GM18951 (cell line): ENCODE data around the gene MAP1A.
"Not testable (repeated sequence)": the region's sequence is repeated elsewhere in the genome, so short reads cannot be mapped to it uniquely, and the experiment has no call there.

Experiments used
- POLR2A ChIP-seq: IDR thresholded peaks from 4 replicates; pipeline ENCODE4 v1.6.1; 2011; ENCODE audit warnings: mild to moderate bottlenecking; ENCODE audit not compliant: insufficient read length, insufficient read depth; ENCODE audit errors: extremely low read depth
- in situ Hi-C: fragments of 300-500 bp; cut with MboI; formaldehyde crosslinking; loops from one replicate; pipeline ENCODE4 v1.12.0; 2022; ENCODE audit warnings: low sequenced_read_pairs, mixed read lengths, inconsistent platforms; ENCODE audit not compliant: unreplicated experiment

Gene MAP1A

GRCh38 chr15:43529141-43529540 lies 11.7 kb downstream of the MAP1A start:
- in situ Hi-C loops, result no loop called here
- TF ChIP-seq POLR2A, result no peak

GRCh38 chr15:43529587-43530345 lies 12.4 kb downstream of the MAP1A start:
- in situ Hi-C loops, result no loop called here
- no peak for TF ChIP-seq POLR2A

GRCh38 chr15:43531018-43531670 lies 13.7 kb downstream of the MAP1A start:
- in situ Hi-C loops, result no loop called here

GRCh38 chr15:43532826-43533225 lies 15.4 kb downstream of the MAP1A start:
- in situ Hi-C loops, result not testable (repeated sequence)

More at GRCh38 chr15:43531018-43531670, 13.7 kb downstream of the MAP1A start:
- TF ChIP-seq POLR2A, result no peak

GRCh38 chr15:43534897-43535296 lies 17.5 kb downstream of the MAP1A start:
- no peak for TF ChIP-seq POLR2A
- in situ Hi-C loops, result no loop called here

- TF ChIP-seq POLR2A, result no peak
- in situ Hi-C loops, result no loop called here
Observed at GRCh38 chr15:43538091-43538490, 20.7 kb downstream of the MAP1A start.

GRCh38 chr15:43541785-43542184 lies 24.4 kb downstream of the MAP1A start:
- no peak for TF ChIP-seq POLR2A
- in situ Hi-C loops, result no loop called here

GRCh38 chr15:43544266-43544665 lies 26.9 kb downstream of the MAP1A start:
- in situ Hi-C loops, result no loop called here
- no peak for TF ChIP-seq POLR2A

GRCh38 chr15:43545426-43545825 lies 28.0 kb downstream of the MAP1A start:
- in situ Hi-C loops, result no loop called here
- no peak for TF ChIP-seq POLR2A

GRCh38 chr15:43547539-43547938 lies 30.1 kb downstream of the MAP1A start:
- in situ Hi-C loops, result no loop called here
- TF ChIP-seq POLR2A, result no peak

GRCh38 chr15:43550527-43551363 lies 33.3 kb downstream of the MAP1A start:
- in situ Hi-C loops, result no loop called here

GRCh38 chr15:43552256-43552655 lies 34.8 kb downstream of the MAP1A start:
- in situ Hi-C loops, result no loop called here
- no peak for TF ChIP-seq POLR2A

More at GRCh38 chr15:43550527-43551363, 33.3 kb downstream of the MAP1A start:
- no peak for TF ChIP-seq POLR2A

- in situ Hi-C loops, result no loop called here
- no peak for TF ChIP-seq POLR2A
Observed at GRCh38 chr15:43552986-43553385, 35.6 kb downstream of the MAP1A start.

- in situ Hi-C loops, result not testable (repeated sequence)
Observed at GRCh38 chr15:43562753-43563152, 45.3 kb downstream of the MAP1A start.

GRCh38 chr15:43563793-43564192 lies 46.4 kb downstream of the MAP1A start:
- in situ Hi-C loops, result not testable (repeated sequence)

- in situ Hi-C loops, result not testable (repeated sequence)
Observed at GRCh38 chr15:43566615-43567014, 49.2 kb downstream of the MAP1A start.

- in situ Hi-C loops, result not testable (repeated sequence)
Observed at GRCh38 chr15:43574607-43575006, 57.2 kb downstream of the MAP1A start.
